AG09319 (cell line): ENCODE results near the gene CFAP299.
A peak's percentile ranks its signal among the peaks of the same experiment; 100 is the strongest.

ENCODE experiments used
- DNase-seq: peaks from one replicate; pipeline ENCODE4 v3.0.0-alpha.2; 2010; ENCODE audit warnings: low read depth; ENCODE audit errors: extremely low read depth
- CTCF ChIP-seq: IDR thresholded peaks from 2 replicates; pipeline ENCODE4 v1.5.1; 2011; ENCODE audit warnings: low read depth, mild to moderate bottlenecking, inconsistent platforms, low read length, moderate library complexity

Gene CFAP299

DNA sequence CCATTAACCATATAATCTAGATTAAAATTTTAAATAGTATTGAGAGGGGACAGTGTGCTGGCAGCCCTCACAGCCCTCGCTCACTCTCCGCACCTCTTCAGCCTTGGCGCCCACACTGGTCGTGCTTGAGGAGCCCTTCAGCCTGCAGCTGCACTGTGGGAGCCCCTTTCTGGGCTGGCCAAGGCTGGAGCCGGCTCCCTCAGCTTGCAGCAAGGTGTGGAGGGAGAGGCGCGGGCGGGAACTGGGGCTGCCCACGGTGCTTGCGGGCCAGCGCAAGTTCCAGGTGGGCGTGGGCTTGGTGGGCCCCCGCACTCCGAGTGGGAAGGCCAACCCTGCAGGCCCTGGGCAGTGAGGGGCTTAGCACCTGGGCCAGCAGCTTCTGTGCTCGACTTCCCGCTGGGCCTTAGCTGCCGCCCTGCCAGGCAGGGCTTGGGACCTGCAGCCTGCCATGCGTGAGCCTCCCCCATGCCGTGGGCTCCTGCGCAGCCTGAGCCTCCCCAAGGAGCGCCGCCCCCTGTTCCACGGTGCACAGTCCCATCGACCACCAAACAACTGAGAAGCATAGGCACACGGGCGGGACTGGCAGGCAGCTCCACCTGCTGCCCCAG is 32.8 kb upstream of the CFAP299 start:
- DNase-seq, result no peak
- TF ChIP-seq CTCF, result no peak

DNA sequence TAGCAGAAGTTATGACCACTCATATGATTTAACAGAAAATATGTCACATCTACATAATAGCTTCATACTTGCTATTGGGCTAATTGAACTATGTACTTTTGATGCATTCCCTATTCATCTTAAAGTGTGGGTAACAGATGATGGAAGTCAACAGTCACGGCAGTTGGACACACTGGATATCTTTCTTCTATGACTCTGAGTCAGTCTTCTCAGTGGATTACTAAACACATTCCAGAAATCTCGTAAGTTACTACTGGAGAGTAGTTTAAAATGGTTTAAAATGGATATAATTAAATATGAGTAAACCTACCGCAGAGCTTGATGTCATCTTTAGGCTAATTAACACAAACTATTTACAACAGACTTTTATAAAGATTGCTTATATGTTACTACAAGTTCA is 30.1 kb upstream of the CFAP299 start:
- no peak for TF ChIP-seq CTCF
- no peak for DNase-seq

DNA sequence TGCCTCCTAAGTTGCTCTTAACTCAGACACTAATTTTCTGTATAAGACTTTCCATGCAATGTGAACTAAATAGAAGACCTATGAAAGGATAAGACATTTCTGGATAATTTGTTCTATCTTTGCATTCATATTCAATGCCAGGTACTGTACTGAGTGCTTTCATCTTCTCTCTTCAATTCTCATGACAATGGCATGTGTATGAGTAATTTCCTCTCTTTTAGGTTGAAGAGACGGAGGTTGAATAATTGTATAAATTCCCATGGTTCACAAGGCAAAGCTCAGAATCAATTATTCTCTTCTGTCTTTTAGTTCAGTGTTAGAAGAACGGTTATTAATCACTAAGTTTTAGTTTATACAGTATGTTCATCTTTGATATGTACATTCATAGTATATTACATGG is 29.3 kb upstream of the CFAP299 start:
- no peak for DNase-seq
- TF ChIP-seq CTCF, result no peak

- TF ChIP-seq CTCF, result no peak
Observed at GRCh38 chr4:80307183-80307735, 28.3 kb upstream of the CFAP299 start.

DNA sequence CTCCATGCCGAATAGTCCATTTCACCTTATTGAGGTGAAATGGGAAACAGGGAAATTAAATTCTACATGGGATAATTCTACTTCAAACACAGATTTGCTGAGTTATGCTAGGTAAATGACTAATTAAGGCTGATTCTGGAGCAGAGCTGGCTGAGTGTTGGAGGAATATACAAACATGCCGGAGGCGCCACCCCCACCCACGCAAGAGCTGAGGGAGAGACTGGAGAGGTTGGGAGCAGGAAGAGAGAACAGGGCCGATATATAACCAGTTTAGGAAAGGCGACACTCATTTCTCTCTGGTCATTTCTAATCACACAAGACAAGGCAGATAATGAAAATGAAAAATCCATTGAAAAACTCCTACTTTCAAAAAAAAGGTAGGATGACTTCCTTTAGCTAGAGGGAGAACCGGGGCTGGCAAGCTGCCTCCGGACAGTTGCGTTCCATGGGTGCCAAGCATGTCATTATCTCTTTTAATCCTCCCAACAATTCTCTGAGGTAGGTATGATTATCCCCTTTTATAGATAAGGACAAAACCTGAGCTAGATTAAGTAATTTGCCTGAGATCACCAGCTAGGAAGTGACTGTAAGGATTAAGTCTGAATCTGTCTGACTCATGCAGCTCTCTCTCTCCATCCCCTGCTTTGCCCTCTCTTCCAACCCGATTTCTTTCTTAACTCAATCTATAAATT is 27.6 kb upstream of the CFAP299 start:
- no peak for DNase-seq
- TF ChIP-seq CTCF, result no peak

More at GRCh38 chr4:80307183-80307735, 28.3 kb upstream of the CFAP299 start:
- no peak for DNase-seq

DNA sequence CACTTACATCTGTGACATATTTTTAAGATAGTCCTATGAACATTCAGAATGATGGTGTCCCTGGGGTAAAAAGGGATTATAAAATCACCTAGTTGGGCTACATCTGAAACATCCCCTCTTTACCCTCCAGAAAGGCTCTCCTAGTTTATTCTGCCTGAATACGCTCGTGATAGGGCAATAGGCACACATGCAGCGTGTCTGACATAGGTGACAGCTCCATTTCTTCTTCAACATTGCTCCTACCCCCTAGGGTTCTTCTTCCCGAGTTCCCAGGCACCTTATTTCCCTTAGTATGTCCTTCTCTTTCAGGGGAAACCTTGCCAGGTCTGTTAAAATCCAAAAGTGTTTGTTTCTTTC is 27.1 kb upstream of the CFAP299 start:
- TF ChIP-seq CTCF, result no peak
- no peak for DNase-seq

- DNase-seq, result peak; percentile 57
- no peak for TF ChIP-seq CTCF
Observed at GRCh38 chr4:80309294-80310004, 26.1 kb upstream of the CFAP299 start.
